HCT116 (cell line): Measurements from ENCODE around the gene CSRP3. TPM values are rescaled to one million over a fixed set of nuclear protein-coding genes. Genes with fewer than 3 reads are reported as not detected.

ENCODE experiments used
- ATAC-seq: fragments of 200-7000 bp; cut with Tn5 transposase; 2 replicates; pipeline ENCODE4 v1.9.1; 2020; ENCODE audit warnings: mild to moderate bottlenecking, moderate library complexity
- BruUV-seq: library from RNA; stranded (reverse); fragments of 400-500 nt; replicated peaks from 2 replicates; lab custom pipeline; 2021; lab: Mats Ljungman, UMichigan
- CTCF ChIA-PET: fragments of 300-600 bp; sonication (Branson Sonifier 250); formaldehyde crosslinking; loops from one replicate; lab custom pipeline; 2021; ENCODE audit warnings: antibody characterized with exemption; lab: Charles Lee
- POLR2A ChIA-PET: fragments of 300-600, 350-600 bp; sonication (Branson Sonifier 250); formaldehyde crosslinking; loops from one replicate; lab custom pipeline; 2021; ENCODE audit warnings: antibody characterized with exemption; lab: Charles Lee
- RAD21 ChIA-PET, 2 experiments: fragments of 300-600 bp; sonication (Branson Sonifier 250); formaldehyde crosslinking; loops; one replicate each; lab custom pipeline; 2023; ENCODE audit warnings: low total read pairs in 2 of 2; ENCODE audit not compliant: uncharacterized antibody in 2 of 2, unreplicated experiment in 2 of 2, low non-redundant PET in 1 of 2; lab: Charles Lee
- DNase-seq: peaks from one replicate; pipeline ENCODE4 v3.0.0-alpha.2; 2010; ENCODE audit warnings: low read depth, low spot score
- H2AFZ ChIP-seq: fragments of 200-600 bp; shearing (Covaris generic), sonication (generic); 2 replicates; pipeline ENCODE4 v1.6.1; 2017; ENCODE audit warnings: low read depth, mixed run types, mixed read lengths, antibody characterized with exemption, low read length; ENCODE audit not compliant: poor library complexity, severe bottlenecking
- H3K27ac ChIP-seq: 2 replicates; pipeline ENCODE4 v1.5.1; 2012; ENCODE audit warnings: low read depth, low read length
- H3K27me3 ChIP-seq: fragments of 200-600 bp; sonication (generic); 2 replicates; pipeline ENCODE4 v1.6.1; 2016; ENCODE audit warnings: mixed run types, low read length, mixed read lengths; ENCODE audit not compliant: insufficient read depth
- H3K36me3 ChIP-seq, 2 experiments: fragments of 200-500 bp in 1 of 2; fragments of 200-600 bp in 1 of 2; sonication (Bioruptor generic) in 1 of 2; sonication (generic) in 1 of 2; 2 replicates each; pipeline versions ENCODE4 v1.5.1 to v1.6.1; 2014 to 2016; ENCODE audit warnings: low read length in 2 of 2, inconsistent platforms in 1 of 2, mixed read lengths in 1 of 2, mixed run types in 1 of 2; ENCODE audit not compliant: insufficient read depth in 2 of 2, control insufficient read depth in 1 of 2
- H3K4me1 ChIP-seq, 2 experiments: fragments of 200-600 bp in 1 of 2; sonication (generic) in 1 of 2; 2 replicates each; pipeline versions ENCODE4 v1.5.1 to v1.6.1; 2012 to 2017; ENCODE audit warnings: low read length in 2 of 2, inconsistent platforms in 1 of 2, mild to moderate bottlenecking in 1 of 2, mixed read lengths in 1 of 2, mixed run types in 1 of 2, moderate library complexity in 1 of 2; ENCODE audit not compliant: insufficient read depth in 2 of 2, control insufficient read depth in 1 of 2
- H3K4me2 ChIP-seq: fragments of 200-600 bp; sonication (generic); 2 replicates; pipeline ENCODE4 v1.6.1; 2017; ENCODE audit warnings: mixed run types, low read length, mixed read lengths
- H3K4me3 ChIP-seq, 2 experiments: fragments of 200-600 bp in 1 of 2; sonication (generic) in 1 of 2; replicated peaks in 1 of 2; 2 replicates each; pipeline ENCODE4 v1.5.1; 2011 to 2016; ENCODE audit warnings: low read length in 2 of 2, control low read depth in 1 of 2, low read depth in 1 of 2, mild to moderate bottlenecking in 1 of 2, mixed read lengths in 1 of 2, mixed run types in 1 of 2
- H3K79me2 ChIP-seq: fragments of 200-600 bp; sonication (generic); 2 replicates; pipeline ENCODE4 v1.6.1; 2017; ENCODE audit warnings: mild to moderate bottlenecking, mixed run types, low read length, moderate library complexity, mixed read lengths; ENCODE audit not compliant: insufficient read depth
- H3K9ac ChIP-seq: fragments of 200-600 bp; sonication (generic); 2 replicates; pipeline ENCODE4 v1.6.1; 2016; ENCODE audit warnings: low read length, mixed read lengths
- H3K9me2 ChIP-seq: fragments of 200-600 bp; sonication (generic), shearing (Covaris generic); 2 replicates; pipeline ENCODE4 v1.6.1; 2017; ENCODE audit warnings: mixed run types, mild to moderate bottlenecking, moderate library complexity; ENCODE audit not compliant: insufficient read depth
- H3K9me3 ChIP-seq, 2 experiments: fragments of 200-500 bp in 1 of 2; fragments of 200-600 bp in 1 of 2; sonication (Bioruptor generic) in 1 of 2; sonication (generic) in 1 of 2; 2 replicates each; pipeline ENCODE4 v1.6.1; 2014 to 2017; ENCODE audit warnings: low read length in 2 of 2, mixed read lengths in 2 of 2, inconsistent platforms in 1 of 2, low read depth in 1 of 2, mild to moderate bottlenecking in 1 of 2, mixed run types in 1 of 2, moderate library complexity in 1 of 2; ENCODE audit not compliant: control insufficient read depth in 1 of 2, insufficient read depth in 1 of 2
- H4K20me1 ChIP-seq: fragments of 200-600 bp; sonication (generic), shearing (Covaris generic); 2 replicates; pipeline ENCODE4 v1.6.1; 2017; ENCODE audit warnings: mixed run types, mild to moderate bottlenecking, moderate library complexity; ENCODE audit not compliant: insufficient read depth
- ATF3 ChIP-seq: IDR thresholded peaks from 2 replicates; pipeline ENCODE4 v1.6.1; 2012
- CBX3 ChIP-seq: IDR thresholded peaks from 2 replicates; pipeline ENCODE4 v1.6.1; 2012; ENCODE audit warnings: low read depth
- CEBPB ChIP-seq: IDR thresholded peaks from 2 replicates; pipeline ENCODE4 v1.6.1; 2012; ENCODE audit warnings: low read depth
- EGR1 ChIP-seq: IDR thresholded peaks from 2 replicates; pipeline ENCODE4 v1.6.1; 2012; ENCODE audit warnings: low read depth
- ELF1 ChIP-seq: IDR thresholded peaks from 2 replicates; pipeline ENCODE4 v1.6.1; 2012; ENCODE audit warnings: low read depth, borderline replicate concordance
- EZH2 ChIP-seq: fragments of 200-600 bp; sonication (generic); IDR thresholded peaks from 2 replicates; pipeline ENCODE4 v1.6.1; 2017; ENCODE audit warnings: antibody characterized with exemption, mixed run types
- FOSL1 ChIP-seq: IDR thresholded peaks from 2 replicates; pipeline ENCODE4 v1.6.1; 2012; ENCODE audit warnings: low read depth
- JUND ChIP-seq: IDR thresholded peaks from 2 replicates; pipeline ENCODE4 v1.6.1; 2012
- POLR2A ChIP-seq: IDR thresholded peaks from 2 replicates; pipeline ENCODE4 v1.7.0; 2011; ENCODE audit warnings: borderline replicate concordance; ENCODE audit not compliant: insufficient read depth, insufficient read length; ENCODE audit errors: extremely low read depth
- RAD21 ChIP-seq: IDR thresholded peaks from 2 replicates; pipeline ENCODE4 v1.6.1; 2012; ENCODE audit warnings: low read depth, mild to moderate bottlenecking
- REST ChIP-seq: IDR thresholded peaks from 2 replicates; pipeline ENCODE4 v1.6.1; 2012; ENCODE audit warnings: low read depth
- SIN3A ChIP-seq: IDR thresholded peaks from 2 replicates; pipeline ENCODE4 v1.6.1; 2012; ENCODE audit warnings: low read depth
- SRF ChIP-seq: IDR thresholded peaks from 2 replicates; pipeline ENCODE4 v1.6.1; 2012; ENCODE audit warnings: low read depth
- YY1 ChIP-seq: IDR thresholded peaks from 2 replicates; pipeline ENCODE4 v1.6.1; 2011; ENCODE audit warnings: low read length, low read depth, moderate library complexity, mild to moderate bottlenecking; ENCODE audit not compliant: insufficient replicate concordance; ENCODE audit errors: extremely low read depth
- ZFX ChIP-seq: fragments of 450-650 bp; IDR thresholded peaks from 2 replicates; pipeline ENCODE4 v1.6.1; 2017
- ZNF274 ChIP-seq: fragments of 200-500 bp; sonication (Bioruptor generic); IDR thresholded peaks from 2 replicates; pipeline ENCODE4 v1.6.1; 2014; ENCODE audit warnings: mild to moderate bottlenecking, low read depth, low read length, inconsistent platforms
- intact Hi-C: fragments of 100-400 bp; cut with micrococcal nuclease; formaldehyde crosslinking; loops from 2 replicates; pipeline ENCODE4 v1.10.0; 2022
- total RNA-seq: library from RNA; stranded (reverse); gene quantifications from one replicate; pipeline ENCODE4 v1.2.1, GENCODE V29; 2021; ENCODE audit not compliant: unreplicated experiment

Gene CSRP3
- total RNA-seq, 1 experiment from 2014 or later, result not detected

GRCh38 chr11:19187114-19187832, 14.5 kb downstream of the CSRP3 start:
- no peaks in the 10 kb centered on the region for H3K4me1 ChIP-seq
- no peaks in the 10 kb centered on the region for H3K9me2 ChIP-seq
- H2AFZ ChIP-seq, result no peak overlapping the region
- DNase-seq (no peak), ATAC-seq (no peak)
- ChIA-PET CTCF (no interaction called here), POLR2A (no interaction called here), RAD21 (no interaction called here)
- intact Hi-C loops, result no loop called here
- H4K20me1 ChIP-seq, result no peaks in the 10 kb centered on the region
- no peaks in the 10 kb centered on the region for H3K27me3 ChIP-seq
- H3K4me3 ChIP-seq, result no peak overlapping the region
- no peak overlapping the region for H3K9ac ChIP-seq
- H3K27ac ChIP-seq, result no peak overlapping the region
- H3K79me2 ChIP-seq, result no peaks in the 10 kb centered on the region
- no peak for TF ChIP-seq ELF1
- TF ChIP-seq POLR2A, result no peak
- no peak for TF ChIP-seq FOSL1
- no peak for TF ChIP-seq YY1
- no peak for TF ChIP-seq SIN3A
- TF ChIP-seq SRF, result no peak
- no peak overlapping the region for H3K4me2 ChIP-seq
- no peaks in the 10 kb centered on the region for H3K9me3 ChIP-seq
- BruUV-seq, result no TSS peak
- no peaks in the 10 kb centered on the region for H3K36me3 ChIP-seq

- H3K27ac ChIP-seq, result no peak overlapping the region
- ATAC-seq (no peak), DNase-seq (no peak)
- H3K4me3 ChIP-seq, result no peak overlapping the region
- H2AFZ ChIP-seq, result no peak overlapping the region
- intact Hi-C loops, result no loop called here
- ChIA-PET CTCF (no interaction called here), RAD21 (no interaction called here), POLR2A (no interaction called here)
- BruUV-seq, result no TSS peak
- H4K20me1 ChIP-seq, result no peaks in the 10 kb centered on the region
- H3K4me1 ChIP-seq, result no peaks in the 10 kb centered on the region
- no peaks in the 10 kb centered on the region for H3K9me3 ChIP-seq
- no peak overlapping the region for H3K4me2 ChIP-seq
- no peaks in the 10 kb centered on the region for H3K9me2 ChIP-seq
- no peaks in the 10 kb centered on the region for H3K27me3 ChIP-seq
- no peaks in the 10 kb centered on the region for H3K79me2 ChIP-seq
- H3K36me3 ChIP-seq, result no peaks in the 10 kb centered on the region
- H3K9ac ChIP-seq, result no peak overlapping the region
- no peak for TF ChIP-seq RAD21
- TF ChIP-seq FOSL1, result no peak
- TF ChIP-seq EZH2, result no peak
- TF ChIP-seq CEBPB, result no peak
- no peak for TF ChIP-seq JUND
- TF ChIP-seq YY1, result no peak
- TF ChIP-seq CBX3, result no peak
- no peak for TF ChIP-seq POLR2A
- no peak for TF ChIP-seq EGR1
- TF ChIP-seq ZFX, result no peak
- TF ChIP-seq REST, result no peak
- no peak for TF ChIP-seq ZNF274
- no peak for TF ChIP-seq ATF3
Observed at GRCh38 chr11:19185516-19186052, 16.2 kb downstream of the CSRP3 start.
